Measurements from ENCODE around the gene RAB40A.

- no peak for TF ChIP-seq EZH2 (IDR thresholded peaks at IDR 0.05)
- TF ChIP-seq POLR2AphosphoS5 (IDR thresholded peaks at IDR 0.05; ENCODE audit: borderline replicate concordance, low read depth, low read length): no peak
- no peak for TF ChIP-seq FOXP2 (optimal IDR thresholded peaks at IDR 0.05; ENCODE audit: control extremely low read depth, extremely low read length, insufficient read depth)
These were observed 54.5 kb downstream of the RAB40A start for GRCh38 chrX:103464774-103465117.
